ENCODE data around the gene DLEC1.
A peak's percentile ranks its signal among the peaks of the same experiment; 100 is the strongest.
"Not testable (repeated sequence)": the region's sequence is repeated elsewhere in the genome, so short reads cannot be mapped to it uniquely, and the experiment has no call there.

DLEC1 gene

GRCh38 chr3:38142959-38143358 lies 104.0 kb downstream of the DLEC1 start:
- no peak for DNase-seq

- no peak for DNase-seq
These were observed 104.5 kb downstream of the DLEC1 start for GRCh38 chr3:38143511-38143910.

GRCh38 chr3:38146504-38146903 lies 107.5 kb downstream of the DLEC1 start:
- no peak for DNase-seq

- DNase-seq = no peak
These were observed 108.4 kb downstream of the DLEC1 start for GRCh38 chr3:38147421-38147820.

- DNase-seq = no peak
These were observed 109.4 kb downstream of the DLEC1 start for GRCh38 chr3:38148311-38148882.

- no peak for DNase-seq
These were observed 110.7 kb downstream of the DLEC1 start for GRCh38 chr3:38149708-38150107.

GRCh38 chr3:38150780-38151528 lies 111.9 kb downstream of the DLEC1 start:
- DNase-seq = no peak

GRCh38 chr3:38151667-38152265 lies 112.8 kb downstream of the DLEC1 start:
- peak; percentile 29 for DNase-seq

- DNase-seq = no peak
These were observed 113.6 kb downstream of the DLEC1 start for GRCh38 chr3:38152609-38153008.

- no peak for DNase-seq
These were observed 114.2 kb downstream of the DLEC1 start for GRCh38 chr3:38153221-38153620.

GRCh38 chr3:38154033-38154494 lies 115.1 kb downstream of the DLEC1 start:
- DNase-seq = no peak

- DNase-seq = no peak
These were observed 115.7 kb downstream of the DLEC1 start for GRCh38 chr3:38154625-38155255.

- DNase-seq = no peak
These were observed 116.8 kb downstream of the DLEC1 start for GRCh38 chr3:38155825-38156224.

- no peak for DNase-seq
These were observed 118.1 kb downstream of the DLEC1 start for GRCh38 chr3:38157117-38157516.

GRCh38 chr3:38157595-38157994 lies 118.6 kb downstream of the DLEC1 start:
- no peak for DNase-seq

GRCh38 chr3:38158472-38158871 lies 119.5 kb downstream of the DLEC1 start:
- no peak for DNase-seq

- not testable (repeated sequence) for DNase-seq
These were observed 121.7 kb downstream of the DLEC1 start for GRCh38 chr3:38160704-38161103.

- no peak for DNase-seq
These were observed 124.3 kb downstream of the DLEC1 start for GRCh38 chr3:38163117-38163840.

GRCh38 chr3:38163841-38164642 lies 125.0 kb downstream of the DLEC1 start:
- DNase-seq = no peak

- DNase-seq = no peak
These were observed 125.6 kb downstream of the DLEC1 start for GRCh38 chr3:38164643-38164951.

- DNase-seq = peak; percentile 99
These were observed 126.1 kb downstream of the DLEC1 start, which contains the start of gene OXSR1 for GRCh38 chr3:38164952-38165721. Gene OXSR1, plus strand, starts transcription at chr3:38165537. Its CDS starts 340 bp downstream, at chr3:38165877.

All from CD4-positive, alpha-beta T cell treated with Interferon gamma for 1 hour (primary cell).